ENCODE results near the gene STAT1. TPM values are rescaled to one million over a fixed set of nuclear protein-coding genes. Genes with fewer than 3 reads are reported as not detected.

STAT1 gene
- total RNA-seq, 1 experiment from 2014 or later, result 37.8 TPM

GRCh38 chr2:190988910-190989309 is 25.1 kb downstream of the STAT1 start:
- no peak for DNase-seq (ENCODE audit: low spot score)
- in situ Hi-C loops (cut with HindIII; ENCODE audit: low sequenced_read_pairs), result no loop called here

- DNase-seq (ENCODE audit: low spot score), result no peak
- in situ Hi-C loops (cut with HindIII; ENCODE audit: low sequenced_read_pairs), result no loop called here
Measured at GRCh38 chr2:190987938-190988337, 26.0 kb downstream of the STAT1 start.

GRCh38 chr2:190987116-190987515 is 26.9 kb downstream of the STAT1 start:
- no peak for DNase-seq (ENCODE audit: low spot score)
- in situ Hi-C loops (cut with HindIII; ENCODE audit: low sequenced_read_pairs), result no loop called here

- no peak for DNase-seq (ENCODE audit: low spot score)
- in situ Hi-C loops (cut with HindIII; ENCODE audit: low sequenced_read_pairs), result no loop called here
Measured at GRCh38 chr2:190986221-190986953, 27.6 kb downstream of the STAT1 start.

GRCh38 chr2:190984595-190984994 is 29.4 kb downstream of the STAT1 start:
- in situ Hi-C loops (cut with HindIII; ENCODE audit: low sequenced_read_pairs), result no loop called here
- DNase-seq (ENCODE audit: low spot score), result no peak

- in situ Hi-C loops (cut with HindIII; ENCODE audit: low sequenced_read_pairs), result no loop called here
Measured at GRCh38 chr2:190982262-190983034, 31.5 kb downstream of the STAT1 start.

GRCh38 chr2:190981733-190982132 is 32.2 kb downstream of the STAT1 start:
- DNase-seq (ENCODE audit: low spot score), result no peak
- in situ Hi-C loops (cut with HindIII; ENCODE audit: low sequenced_read_pairs), result no loop called here

More at GRCh38 chr2:190982262-190983034, 31.5 kb downstream of the STAT1 start:
- no peak for DNase-seq (ENCODE audit: low spot score)

- no peak for DNase-seq (ENCODE audit: low spot score)
- in situ Hi-C loops (cut with HindIII; ENCODE audit: low sequenced_read_pairs), result no loop called here
Measured at GRCh38 chr2:190981333-190981732, 32.6 kb downstream of the STAT1 start.

GRCh38 chr2:190980630-190981209 is 33.3 kb downstream of the STAT1 start:
- no peak for DNase-seq (ENCODE audit: low spot score)
- in situ Hi-C loops (cut with HindIII; ENCODE audit: low sequenced_read_pairs), result no loop called here

- in situ Hi-C loops (cut with HindIII; ENCODE audit: low sequenced_read_pairs), result no loop called here
Measured at GRCh38 chr2:190979906-190980629, 33.9 kb downstream of the STAT1 start.

GRCh38 chr2:190978389-190979053 is 35.5 kb downstream of the STAT1 start:
- no peak for DNase-seq (ENCODE audit: low spot score)
- in situ Hi-C loops (cut with HindIII; ENCODE audit: low sequenced_read_pairs), result no loop called here

More at GRCh38 chr2:190979906-190980629, 33.9 kb downstream of the STAT1 start:
- DNase-seq (ENCODE audit: low spot score), result no peak

GRCh38 chr2:190977505-190977904 is 36.5 kb downstream of the STAT1 start:
- in situ Hi-C loops (cut with HindIII; ENCODE audit: low sequenced_read_pairs), result no loop called here
- no peak for DNase-seq (ENCODE audit: low spot score)

- in situ Hi-C loops (cut with HindIII; ENCODE audit: low sequenced_read_pairs), result no loop called here
Measured at GRCh38 chr2:190976521-190976920, 37.5 kb downstream of the STAT1 start.

GRCh38 chr2:190974629-190975361 is 39.2 kb downstream of the STAT1 start:
- in situ Hi-C loops (cut with HindIII; ENCODE audit: low sequenced_read_pairs), result no loop called here
- DNase-seq (ENCODE audit: low spot score), result no peak

More at GRCh38 chr2:190976521-190976920, 37.5 kb downstream of the STAT1 start:
- no peak for DNase-seq (ENCODE audit: low spot score)

- DNase-seq (ENCODE audit: low spot score), result no peak
- in situ Hi-C loops (cut with HindIII; ENCODE audit: low sequenced_read_pairs), result no loop called here
Measured at GRCh38 chr2:190973726-190974628, 40.0 kb downstream of the STAT1 start.

GRCh38 chr2:190973262-190973661 is 40.7 kb downstream of the STAT1 start:
- DNase-seq (ENCODE audit: low spot score), result no peak
- in situ Hi-C loops (cut with HindIII; ENCODE audit: low sequenced_read_pairs), result no loop called here

GRCh38 chr2:190972846-190973245 is 41.1 kb downstream of the STAT1 start:
- no peak for DNase-seq (ENCODE audit: low spot score)
- in situ Hi-C loops (cut with HindIII; ENCODE audit: low sequenced_read_pairs), result no loop called here
